ENCODE measurements around the gene LRRC8E. TPM values are rescaled to one million over a fixed set of nuclear protein-coding genes. Genes with fewer than 3 reads are reported as not detected.

LRRC8E gene
- total RNA-seq, 1 donor from 2014 or later, result 3.5 TPM

- Mint-ChIP-seq H3K36me3 (ENCODE audit: unreplicated experiment) (peaks cover 2% of the 10 kb centered on the region), H3K4me3 (ENCODE audit: unreplicated experiment) (no peak overlapping the region), H3K4me1 (ENCODE audit: unreplicated experiment) (peaks cover 3% of the 10 kb centered on the region), H3K9me3 (ENCODE audit: unreplicated experiment) (no peaks in the 10 kb centered on the region), H3K27me3 (ENCODE audit: unreplicated experiment) (no peaks in the 10 kb centered on the region), H3K27ac (ENCODE audit: unreplicated experiment) (no peak overlapping the region)
- DNase-seq (ENCODE audit: extremely low spot score, unreplicated experiment), result no peak
- no peak for TF ChIP-seq CTCF (IDR thresholded peaks at IDR 0.05)
These were observed 32.7 kb upstream of the LRRC8E start for GRCh38 chr19:7855426-7856108.

DNA sequence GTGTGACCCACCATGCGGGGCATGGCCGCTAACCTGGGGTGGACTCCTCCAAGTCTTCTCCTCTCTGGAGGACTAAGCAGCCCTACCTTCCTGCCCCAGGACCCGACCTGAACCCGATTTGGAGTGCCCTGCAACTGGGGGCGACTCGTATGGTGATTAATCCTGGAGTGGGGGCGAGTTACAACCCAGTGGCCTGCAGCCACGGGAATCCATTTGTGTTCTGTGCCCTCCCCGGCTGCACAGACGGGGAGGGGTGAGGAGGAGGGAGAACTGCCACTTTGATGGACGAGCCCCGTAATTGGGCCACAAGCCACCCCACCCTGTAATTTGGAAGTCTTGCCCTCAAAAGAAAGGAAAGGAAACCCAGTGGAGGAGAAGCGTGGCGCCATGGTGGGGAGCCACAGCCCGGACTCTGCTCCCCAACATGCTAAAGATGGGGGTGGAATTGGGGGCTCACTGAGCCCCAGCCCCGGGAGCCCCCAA lies 32.2 kb upstream of the LRRC8E start:
- TF ChIP-seq CTCF (IDR thresholded peaks at IDR 0.05), result no peak
- H3K27ac Mint-ChIP-seq (ENCODE audit: unreplicated experiment), result no peak overlapping the region
- H3K4me3 Mint-ChIP-seq (ENCODE audit: unreplicated experiment), result no peak overlapping the region
- peaks cover 3% of the 10 kb centered on the region for H3K4me1 Mint-ChIP-seq (ENCODE audit: unreplicated experiment)
- peaks cover 2% of the 10 kb centered on the region for H3K36me3 Mint-ChIP-seq (ENCODE audit: unreplicated experiment)
- DNase-seq (ENCODE audit: extremely low spot score, unreplicated experiment), result no peak
- no peaks in the 10 kb centered on the region for H3K9me3 Mint-ChIP-seq (ENCODE audit: unreplicated experiment)
- H3K27me3 Mint-ChIP-seq (ENCODE audit: unreplicated experiment), result no peaks in the 10 kb centered on the region

DNA sequence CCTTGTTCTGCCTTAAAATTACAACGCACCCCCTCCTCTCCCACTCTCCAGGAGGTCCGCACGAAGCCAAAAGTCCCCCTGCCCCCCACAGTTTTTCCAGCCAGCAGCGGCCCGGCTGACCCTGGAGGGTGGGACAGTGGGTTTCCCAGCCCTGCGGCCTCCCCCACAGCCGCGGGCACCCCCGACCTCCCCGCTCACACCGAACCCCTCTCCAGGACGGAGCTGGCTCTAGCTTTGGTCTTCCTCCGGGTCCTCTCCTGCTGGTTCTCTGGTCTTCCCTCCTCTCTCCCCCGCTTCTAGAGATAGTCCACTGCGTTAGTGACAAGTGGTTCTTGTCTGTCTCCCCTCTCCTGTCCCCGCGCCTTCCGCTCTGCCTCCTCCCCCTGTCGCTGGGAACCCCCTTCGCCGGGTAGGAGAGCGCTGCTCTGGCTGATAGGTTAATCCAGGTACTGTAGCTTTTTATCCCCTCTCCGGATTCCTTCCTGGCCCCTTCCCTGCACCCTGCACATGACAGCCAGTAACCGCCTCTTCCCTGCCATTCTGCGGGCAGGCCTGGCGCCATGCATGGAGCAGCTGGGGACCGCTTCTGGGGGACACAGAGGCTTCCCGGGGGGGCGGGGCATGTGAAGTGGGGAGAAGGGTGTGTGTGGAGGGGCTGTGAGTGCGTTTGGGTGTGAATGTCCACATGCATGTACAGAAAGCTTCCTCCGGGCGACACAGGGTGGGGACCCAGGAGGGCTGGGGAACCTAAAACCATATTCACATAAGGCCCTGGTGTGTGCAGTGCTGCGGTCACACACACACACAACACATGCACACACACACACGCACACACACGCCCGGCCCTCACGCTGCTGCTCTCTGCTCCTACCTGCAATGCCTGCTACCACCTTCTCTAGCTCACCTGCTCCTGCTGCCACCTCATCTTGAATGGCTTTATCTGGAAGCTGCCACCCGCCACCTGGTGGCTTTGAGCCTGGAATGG lies 31.3 kb upstream of the LRRC8E start:
- Mint-ChIP-seq H3K9me3 (ENCODE audit: unreplicated experiment) (no peaks in the 10 kb centered on the region), H3K4me1 (ENCODE audit: unreplicated experiment) (peaks cover 3% of the 10 kb centered on the region), H3K27me3 (ENCODE audit: unreplicated experiment) (no peaks in the 10 kb centered on the region), H3K27ac (ENCODE audit: unreplicated experiment) (no peak overlapping the region), H3K4me3 (ENCODE audit: unreplicated experiment) (no peak overlapping the region), H3K36me3 (ENCODE audit: unreplicated experiment) (peaks cover 2% of the 10 kb centered on the region)
- no peak for DNase-seq (ENCODE audit: extremely low spot score, unreplicated experiment)
- no peak for TF ChIP-seq CTCF (IDR thresholded peaks at IDR 0.05)

- H3K9me3 Mint-ChIP-seq (ENCODE audit: unreplicated experiment), result no peaks in the 10 kb centered on the region
- H3K4me3 Mint-ChIP-seq (ENCODE audit: unreplicated experiment), result no peak overlapping the region
- H3K36me3 Mint-ChIP-seq (ENCODE audit: unreplicated experiment), result peaks cover 2% of the 10 kb centered on the region
- no peak for TF ChIP-seq CTCF (IDR thresholded peaks at IDR 0.05)
- no peak for DNase-seq (ENCODE audit: extremely low spot score, unreplicated experiment)
- no peaks in the 10 kb centered on the region for H3K27me3 Mint-ChIP-seq (ENCODE audit: unreplicated experiment)
- peaks cover 3% of the 10 kb centered on the region for H3K4me1 Mint-ChIP-seq (ENCODE audit: unreplicated experiment)
- H3K27ac Mint-ChIP-seq (ENCODE audit: unreplicated experiment), result no peak overlapping the region
These were observed 30.6 kb upstream of the LRRC8E start for GRCh38 chr19:7857727-7858108.

Measured in osteocyte (in vitro differentiated cells).